IMR-90 (cell line): Measurements from ENCODE around the gene TRIM17. TPM values are rescaled to one million over a fixed set of nuclear protein-coding genes. Genes with fewer than 3 reads are reported as not detected.

Experiments
- ATAC-seq: fragments of 200-7000 bp; cut with Tn5 transposase; 2 replicates; pipeline ENCODE4 v1.9.1; 2020; ENCODE audit warnings: low read depth, mild to moderate bottlenecking, moderate library complexity
- BruUV-seq: library from RNA; stranded (reverse); fragments of 400-500 nt; replicated peaks from 2 replicates; lab custom pipeline; 2021; lab: Mats Ljungman, UMichigan
- CTCF ChIA-PET: fragments of 300-600 bp; formaldehyde crosslinking; extraction: SDS; loops from one replicate; lab custom pipeline; 2021; ENCODE audit warnings: antibody characterized with exemption; lab: Yijun Ruan, JAX
- POLR2A ChIA-PET: fragments of 300-600 bp; sonication (Branson Sonifier 250); formaldehyde crosslinking; loops from one replicate; lab custom pipeline; 2022; ENCODE audit warnings: antibody characterized with exemption; ENCODE audit not compliant: unreplicated experiment; lab: Charles Lee
- DNase-seq: peaks from one replicate; pipeline ENCODE4 v3.0.0; 2013
- H2AFZ ChIP-seq: replicated peaks from 2 replicates; pipeline ENCODE3; 2013; ENCODE audit warnings: low read length, mild to moderate bottlenecking; ENCODE audit not compliant: poor library complexity
- H2AK5ac ChIP-seq: 2 replicates; pipeline ENCODE4 v1.6.1; 2013; ENCODE audit warnings: low read depth, low read length, inconsistent platforms
- H2AK9ac ChIP-seq: replicated peaks from 2 replicates; pipeline ENCODE3; 2013; ENCODE audit warnings: mild to moderate bottlenecking, low read depth, low read length, moderate library complexity; ENCODE audit not compliant: poor library complexity
- H2BK120ac ChIP-seq: 2 replicates; pipeline ENCODE4 v1.6.1; 2013; ENCODE audit warnings: low read depth, low read length, inconsistent platforms
- H2BK15ac ChIP-seq: 3 replicates; pipeline ENCODE4 v1.6.1; 2013; ENCODE audit warnings: low read depth, low read length, inconsistent platforms
- H2BK20ac ChIP-seq: 2 replicates; pipeline ENCODE4 v1.6.1; 2013; ENCODE audit warnings: low read depth, mild to moderate bottlenecking, inconsistent platforms, low read length, moderate library complexity
- H2BK5ac ChIP-seq: 2 replicates; pipeline ENCODE4 v1.6.1; 2013; ENCODE audit warnings: mild to moderate bottlenecking, low read depth, low read length, inconsistent platforms; ENCODE audit not compliant: poor library complexity, severe bottlenecking
- H3K14ac ChIP-seq: replicated peaks from 2 replicates; pipeline ENCODE4 v1.6.1; 2013; ENCODE audit warnings: low read depth, low read length, inconsistent platforms
- H3K18ac ChIP-seq: 2 replicates; pipeline ENCODE4 v1.6.1; 2013; ENCODE audit warnings: low read depth, low read length, control low read depth
- H3K23ac ChIP-seq: 2 replicates; pipeline ENCODE4 v1.6.1; 2013; ENCODE audit warnings: low read depth, low read length, inconsistent platforms
- H3K27ac ChIP-seq: 2 replicates; pipeline ENCODE4 v1.5.1; 2013; ENCODE audit warnings: mild to moderate bottlenecking, control low read depth, low read length; ENCODE audit not compliant: insufficient read depth
- H3K27me3 ChIP-seq: 2 replicates; pipeline ENCODE4 v1.6.1; 2013; ENCODE audit warnings: low read length; ENCODE audit not compliant: control insufficient read depth, insufficient read depth
- H3K36me3 ChIP-seq: 2 replicates; pipeline ENCODE4 v1.6.1; 2013; ENCODE audit warnings: low read length, mixed read lengths; ENCODE audit not compliant: control insufficient read depth, insufficient read depth
- H3K4ac ChIP-seq: 2 replicates; pipeline ENCODE4 v1.6.1; 2013; ENCODE audit warnings: low read depth, low read length, inconsistent platforms
- H3K4me1 ChIP-seq: 2 replicates; pipeline ENCODE4 v1.6.1; 2013; ENCODE audit warnings: low read length, mixed read lengths; ENCODE audit not compliant: control insufficient read depth, insufficient read depth
- H3K4me2 ChIP-seq: 2 replicates; pipeline ENCODE4 v1.6.1; 2013; ENCODE audit warnings: low read depth, mild to moderate bottlenecking, control low read depth, low read length, moderate library complexity
- H3K4me3 ChIP-seq: 2 replicates; pipeline ENCODE4 v1.5.1; 2013; ENCODE audit warnings: low read depth, mild to moderate bottlenecking, control low read depth, low read length, moderate library complexity; ENCODE audit not compliant: insufficient read depth
- H3K56ac ChIP-seq: 2 replicates; pipeline ENCODE4 v1.6.1; 2013; ENCODE audit warnings: low read length, inconsistent platforms; ENCODE audit not compliant: insufficient read depth; ENCODE audit errors: extremely low read depth
- H3K79me1 ChIP-seq, 2 experiments: 2 replicates each; pipeline ENCODE4 v1.6.1; 2013; ENCODE audit warnings: low read length in 2 of 2, inconsistent platforms in 1 of 2, low read depth in 1 of 2
- H3K9ac ChIP-seq: 2 replicates; pipeline ENCODE4 v1.6.1; 2013; ENCODE audit warnings: low read depth, low read length, control low read depth
- H3K9me1 ChIP-seq: 2 replicates; pipeline ENCODE4 v1.6.1; 2013; ENCODE audit warnings: low read length, inconsistent platforms; ENCODE audit not compliant: insufficient read depth
- H3K9me3 ChIP-seq: 2 replicates; pipeline ENCODE4 v1.6.1; 2013; ENCODE audit warnings: low read length; ENCODE audit not compliant: control insufficient read depth, insufficient read depth
- H4K20me1 ChIP-seq: 2 replicates; pipeline ENCODE4 v1.6.1; 2013; ENCODE audit warnings: low read length, inconsistent platforms; ENCODE audit not compliant: insufficient read depth
- H4K5ac ChIP-seq: 2 replicates; pipeline ENCODE4 v1.6.1; 2013; ENCODE audit warnings: mild to moderate bottlenecking, low read depth, low read length, control low read depth
- H4K8ac ChIP-seq, 2 experiments: 2 replicates each; pipeline ENCODE4 v1.6.1; 2013; ENCODE audit warnings: low read depth in 2 of 2, low read length in 2 of 2, control low read depth in 1 of 2, inconsistent platforms in 1 of 2
- H4K91ac ChIP-seq: 2 replicates; pipeline ENCODE4 v1.6.1; 2013; ENCODE audit warnings: low read depth, low read length, inconsistent platforms; ENCODE audit not compliant: insufficient read depth
- BHLHE40 ChIP-seq: fragments of 150-350 bp; IDR thresholded peaks from 2 replicates; pipeline ENCODE4 v1.6.1; 2016; ENCODE audit warnings: mild to moderate bottlenecking, low read depth, low read length
- CEBPB ChIP-seq: IDR thresholded peaks from 2 replicates; pipeline ENCODE4 v1.6.1; 2012; ENCODE audit warnings: low read depth, low read length, improper control_type of control experiment
- CHD1 ChIP-seq: IDR thresholded peaks from 2 replicates; pipeline ENCODE4 v1.6.1; 2012; ENCODE audit warnings: low read depth, low read length, improper control_type of control experiment
- CTCF ChIP-seq: conservative IDR thresholded peaks from 2 replicates; pipeline ENCODE4 v1.5.1; 2012; ENCODE audit warnings: mild to moderate bottlenecking, low read depth, low read length, improper control_type of control experiment
- ELK1 ChIP-seq: fragments of 150-350 bp; IDR thresholded peaks from 2 replicates; pipeline ENCODE4 v1.6.1; 2016; ENCODE audit warnings: low read depth, mild to moderate bottlenecking, low read length, moderate library complexity, borderline replicate concordance
- FOS ChIP-seq: fragments of 150-350 bp; IDR thresholded peaks from 2 replicates; pipeline ENCODE4 v1.6.1; 2016; ENCODE audit warnings: low read depth, low read length
- MAFK ChIP-seq: IDR thresholded peaks from 2 replicates; pipeline ENCODE4 v1.6.1; 2012; ENCODE audit warnings: low read depth, low read length, improper control_type of control experiment
- MAZ ChIP-seq: IDR thresholded peaks from 2 replicates; pipeline ENCODE4 v1.6.1; 2012; ENCODE audit warnings: low read depth, mild to moderate bottlenecking, low read length, improper control_type of control experiment, moderate library complexity, borderline replicate concordance
- MXI1 ChIP-seq: IDR thresholded peaks from 2 replicates; pipeline ENCODE4 v1.6.1; 2012; ENCODE audit warnings: low read depth, mild to moderate bottlenecking, low read length, moderate library complexity, borderline replicate concordance
- NFE2L2 ChIP-seq: fragments of 150-350 bp; IDR thresholded peaks from 2 replicates; pipeline ENCODE4 v1.6.1; 2016; ENCODE audit warnings: low read depth, mild to moderate bottlenecking, low read length
- POLR2A ChIP-seq: IDR thresholded peaks from 2 replicates; pipeline ENCODE4 v1.6.1; 2012; ENCODE audit warnings: mild to moderate bottlenecking, low read depth, low read length
- RAD21 ChIP-seq: IDR thresholded peaks from 2 replicates; pipeline ENCODE4 v1.6.1; 2012; ENCODE audit warnings: low read length, improper control_type of control experiment
- RCOR1 ChIP-seq: IDR thresholded peaks from 2 replicates; pipeline ENCODE4 v1.6.1; 2012; ENCODE audit warnings: mild to moderate bottlenecking, low read length, improper control_type of control experiment; ENCODE audit not compliant: insufficient replicate concordance
- RFX5 ChIP-seq: IDR thresholded peaks from 2 replicates; pipeline ENCODE4 v1.8.0; 2012; ENCODE audit warnings: low read depth, mild to moderate bottlenecking, low read length, moderate library complexity
- SMC3 ChIP-seq: fragments of 150-350 bp; IDR thresholded peaks from 2 replicates; pipeline ENCODE4 v1.6.1; 2016; ENCODE audit warnings: low read depth, mild to moderate bottlenecking, antibody characterized with exemption, low read length, moderate library complexity
- USF2 ChIP-seq: fragments of 150-350 bp; IDR thresholded peaks from 2 replicates; pipeline ENCODE4 v1.6.1; 2017; ENCODE audit warnings: mild to moderate bottlenecking, antibody characterized with exemption, low read length, low read depth
- WGBS, 2 experiments: methylation state at CpG; one replicate each; pipeline versions ENCODE4 v1.1.5 to v1.1.7; 2013; ENCODE audit warnings: missing lambda C conversion rate in 2 of 2; ENCODE audit not compliant: insufficient read length in 1 of 2; ENCODE audit errors: extremely low coverage in 2 of 2; 5-methylcytosine and 5-hydroxymethylcytosine counted together
- dilution Hi-C: fragments of 300-500 bp; cut with HindIII; formaldehyde crosslinking; loops from one replicate; pipeline ENCODE4 v1.14.3; 2018; ENCODE audit warnings: low sequenced_read_pairs; ENCODE audit not compliant: unreplicated experiment
- in situ Hi-C: fragments of 300-500 bp; cut with MboI; formaldehyde crosslinking; loops from 3 replicates; pipeline ENCODE4 v1.14.3; 2019; ENCODE audit warnings: low sequenced_read_pairs, inconsistent platforms, mixed read lengths
- intact Hi-C: fragments of 100-400 bp; cut with micrococcal nuclease; formaldehyde crosslinking; loops from 2 replicates; pipeline ENCODE4 v1.10.0; 2022
- polyA plus RNA-seq, 3 experiments: library from polyadenylated mRNA; depleted of rRNA; stranded (reverse); fragments of >200 nt; gene quantifications; 2 replicates each; pipeline ENCODE4 v1.2.3, GENCODE V29; 2012; ENCODE audit warnings: low replicate concordance in 1 of 3
- total RNA-seq: library from RNA; depleted of rRNA; stranded (reverse); fragments of >200 nt; gene quantifications from 2 replicates; pipeline ENCODE4 v1.2.3, GENCODE V29; 2012

The TRIM17 gene
- total and polyA plus RNA-seq, 2 of the 4 experiments (the other 2 are of a cell fraction) = 0.39 TPM; not detected in 1

GRCh38 chr1:228417061-228417460 lies 400 bp upstream of the TRIM17 start:
- H3K4ac ChIP-seq = no peak overlapping the region
- no peak overlapping the region for H3K56ac ChIP-seq
- H3K9me1 ChIP-seq = peaks cover 7% of the 10 kb centered on the region; the same call in 1 of the 2 replicates
- peak overlapping the region; percentile 91 for H2AK9ac ChIP-seq
- no peak overlapping the region for H4K5ac ChIP-seq
- no peak overlapping the region for H3K27ac ChIP-seq
- CTCF ChIA-PET = no interaction called here
- no peak overlapping the region for H2BK15ac ChIP-seq
- intact Hi-C loops = no loop called here
- peaks cover 8% of the 10 kb centered on the region; the same call in 1 of the 2 replicates for H3K36me3 ChIP-seq
- POLR2A ChIA-PET = no interaction called here
- no peak overlapping the region for H2BK120ac ChIP-seq
- dilution Hi-C loops = no loop called here
- H4K8ac ChIP-seq = no peak overlapping the region
- peaks cover 10 to 12% of the 10 kb centered on the region in 2 experiments for H3K79me1 ChIP-seq
- H3K18ac ChIP-seq = no peak overlapping the region
- H4K20me1 ChIP-seq = peaks cover 13% of the 10 kb centered on the region; the same call in 1 of the 2 replicates
- no peak overlapping the region for H2BK20ac ChIP-seq
- peak overlapping the region; percentile 43; the same call in 1 of the 2 replicates for H3K4me2 ChIP-seq
- peaks cover 4% of the 10 kb centered on the region; the same call in 1 of the 2 replicates for H3K4me1 ChIP-seq
- no peak overlapping the region for H3K23ac ChIP-seq
- TF ChIP-seq BHLHE40 (no peak), CEBPB (no peak), CTCF (no peak), RAD21 (no peak), MAZ (no peak), USF2 (no peak), RCOR1 (no peak), SMC3 (no peak), FOS (no peak), RFX5 (no peak), CHD1 (no peak), NFE2L2 (no peak), MAFK (no peak), ELK1 (no peak), MXI1 (no peak), POLR2A (no peak)
- H3K9ac ChIP-seq = no peak overlapping the region
- no peaks in the 10 kb centered on the region for H3K9me3 ChIP-seq
- DNase-seq (no peak), ATAC-seq (no peak)
- WGBS, 2 experiments = 59% methylated on average over 5 of the region's 12 CpGs; no CpG with 5 or more reads in 1 of the 2 experiments
- H3K14ac ChIP-seq = no peak overlapping the region
- no TSS peak for BruUV-seq
- no peaks in the 10 kb centered on the region; the same call in 1 of the 2 replicates for H3K27me3 ChIP-seq
- no peak overlapping the region for H3K4me3 ChIP-seq
- H2AK5ac ChIP-seq = no peak overlapping the region
- no peak overlapping the region for H2AFZ ChIP-seq
- H4K91ac ChIP-seq = no peak overlapping the region
- in situ Hi-C loops = no loop called here
- H2BK5ac ChIP-seq = no peak overlapping the region
